ENCODE measurements around the gene USP17L28. TPM values are rescaled to one million over a fixed set of nuclear protein-coding genes. Genes with fewer than 3 reads are reported as not detected.
"Not testable (repeated sequence)": the region's sequence is repeated elsewhere in the genome, so short reads cannot be mapped to it uniquely, and the experiment has no call there.

The USP17L28 gene
- polyA plus RNA-seq, 1 donor from 2014 or later: not detected

DNA sequence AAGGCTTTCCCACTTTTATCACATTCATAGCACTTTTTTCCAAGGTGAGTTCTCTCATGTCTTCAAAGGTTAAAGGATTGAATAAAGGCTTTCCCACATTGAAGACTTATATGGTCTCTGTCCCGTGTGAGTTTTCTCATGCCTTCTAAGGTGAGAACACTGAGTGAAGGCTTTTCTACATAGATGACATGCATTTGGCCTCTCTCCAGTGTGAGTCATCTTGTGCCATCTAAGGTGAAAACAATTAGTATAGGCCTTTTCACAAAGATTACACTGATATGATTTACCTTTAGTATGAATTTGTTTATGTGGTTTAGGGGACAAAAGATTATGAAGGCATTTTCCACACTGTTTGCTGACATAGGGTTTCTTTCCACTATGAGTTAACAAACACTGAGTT, 35.4 kb downstream of the USP17L28 start (continued):
- no peak for TF ChIP-seq EZH2 (IDR thresholded peaks at IDR 0.05; ENCODE audit: borderline replicate concordance, insufficient read depth, low read length, poor library complexity, severe bottlenecking)
- TF ChIP-seq TAF1 (IDR thresholded peaks at IDR 0.05; ENCODE audit: low read depth): no peak
- no peak for TF ChIP-seq MXI1 (conservative IDR thresholded peaks at IDR 0.05; ENCODE audit: poor library complexity, severe bottlenecking)
- no peak for TF ChIP-seq EP300 (conservative IDR thresholded peaks at IDR 0.05; ENCODE audit: poor library complexity, severe bottlenecking)

GRCh38 chr4:9389001-9389400, 40.3 kb downstream of the USP17L28 start:
- H3F3A ChIP-seq (ENCODE audit: insufficient read depth, low read length, poor library complexity, severe bottlenecking); H3K27me3 ChIP-seq (ENCODE audit: insufficient read depth, low read depth, low read length); H3K79me2 ChIP-seq (replicated peaks; ENCODE audit: insufficient read depth, low read length); H2AFZ ChIP-seq (ENCODE audit: low read depth, low read length); H3K9me2 ChIP-seq (ENCODE audit: insufficient read depth, low read length); H3K27ac ChIP-seq (ENCODE audit: low read length); H3K36me3 ChIP-seq (ENCODE audit: insufficient read depth, low read length); H3K9ac ChIP-seq (ENCODE audit: low read length); H4K20me1 ChIP-seq (ENCODE audit: insufficient read depth); H3K4me3 ChIP-seq (ENCODE audit: low read length); H3K4me2 ChIP-seq (ENCODE audit: low read length); H3K9me3 ChIP-seq (ENCODE audit: low read length): not testable (repeated sequence)

Other genes starting within 250 kb of the USP17L28 start
- gene FAM90A26, start 178.5 kb upstream of the USP17L28 start, polyA plus RNA-seq: not detected in 2 replicates
- not detected in 2 replicates for gene USP17L10, start 138.2 kb upstream of the USP17L28 start, polyA plus RNA-seq
- not detected in 2 replicates for gene USP17L11, start 133.5 kb upstream of the USP17L28 start, polyA plus RNA-seq
- not detected in 2 replicates for gene USP17L12, start 128.7 kb upstream of the USP17L28 start, polyA plus RNA-seq
- gene USP17L13, start 124.0 kb upstream of the USP17L28 start, polyA plus RNA-seq: not detected in 2 replicates
- gene USP17L15, start 114.5 kb upstream of the USP17L28 start, polyA plus RNA-seq: not detected in 2 replicates
- gene USP17L17, start 105.0 kb upstream of the USP17L28 start, polyA plus RNA-seq: not detected in 2 replicates
- gene USP17L18, start 100.3 kb upstream of the USP17L28 start, polyA plus RNA-seq: not detected in 2 replicates
- not detected in 2 replicates for gene USP17L19, start 95.5 kb upstream of the USP17L28 start, polyA plus RNA-seq
- not detected in 2 replicates for gene USP17L20, start 90.8 kb upstream of the USP17L28 start, polyA plus RNA-seq
- not detected in 2 replicates for gene USP17L21, start 86.0 kb upstream of the USP17L28 start, polyA plus RNA-seq
- not detected in 2 replicates for gene USP17L22, start 81.3 kb upstream of the USP17L28 start, polyA plus RNA-seq
- not detected in 2 replicates for gene USP17L24, start 23.7 kb upstream of the USP17L28 start, polyA plus RNA-seq
- not detected in 2 replicates for gene USP17L25, start 19.0 kb upstream of the USP17L28 start, polyA plus RNA-seq
- not detected in 2 replicates for gene USP17L26, start 14.2 kb upstream of the USP17L28 start, polyA plus RNA-seq
- gene USP17L5, start 9.5 kb upstream of the USP17L28 start, polyA plus RNA-seq: not detected in 2 replicates
- gene USP17L27, start 4.7 kb upstream of the USP17L28 start, polyA plus RNA-seq: not detected in 2 replicates
- not detected in 2 replicates for gene USP17L29, start 4.7 kb downstream of the USP17L28 start, polyA plus RNA-seq
- not detected in 2 replicates for gene USP17L30, start 14.2 kb downstream of the USP17L28 start, polyA plus RNA-seq
- gene DEFB131A, start 95.5 kb downstream of the USP17L28 start, polyA plus RNA-seq: not detected in 2 replicates

Measured in neural cell (in vitro differentiated cells).